GM12878 (cell line): ENCODE data around the gene GRM1. TPM values are rescaled to one million over a fixed set of nuclear protein-coding genes. Genes with fewer than 3 reads are reported as not detected.

Experiments used
- ATAC-seq: fragments of 200-7000 bp; cut with Tn5 transposase; 3 replicates; pipeline ENCODE4 v1.9.1; 2020; ENCODE audit warnings: mild to moderate bottlenecking, moderate library complexity
- BruUV-seq: library from RNA; stranded (reverse); fragments of 400-500 nt; replicated peaks from 2 replicates; lab custom pipeline; 2021; lab: Mats Ljungman, UMichigan
- CTCF ChIA-PET: fragments of 300-600 bp; sonication (Branson Sonifier 250); formaldehyde crosslinking; extraction: SDS; loops from one replicate; lab custom pipeline; 2021; ENCODE audit warnings: inconsistent platforms; lab: Yijun Ruan, JAX
- POLR2A ChIA-PET: fragments of 350-600 bp; formaldehyde crosslinking; extraction: SDS; loops from one replicate; lab custom pipeline; 2021; ENCODE audit warnings: inconsistent platforms; lab: Charles Lee
- RAD21 ChIA-PET: fragments of 300-600 bp; sonication (Branson Sonifier 250); formaldehyde crosslinking; loops from one replicate; lab custom pipeline; 2023; ENCODE audit warnings: antibody characterized with exemption; ENCODE audit not compliant: unreplicated experiment; lab: Charles Lee
- SMC1A ChIA-PET: fragments of 300-600 bp; sonication (Branson Sonifier 250); formaldehyde crosslinking; loops from one replicate; lab custom pipeline; 2023; ENCODE audit not compliant: unreplicated experiment, uncharacterized antibody; lab: Charles Lee
- DNase-seq: peaks from one replicate; pipeline ENCODE4 v3.0.0-alpha.2; 2011; ENCODE audit warnings: low read depth, low spot score
- FAIRE-seq: peaks from 3 replicates; lab custom pipeline; 2011; peaks lifted over from hg19 to GRCh38; lab: Jason Lieb, UNC
- H2AFZ ChIP-seq: 2 replicates; pipeline ENCODE4 v1.6.0; 2011; ENCODE audit warnings: low read depth, low read length, control low read depth; ENCODE audit not compliant: control insufficient read depth
- H3K27ac ChIP-seq: 2 replicates; pipeline ENCODE4 v1.5.1; 2011; ENCODE audit warnings: control low read depth; ENCODE audit not compliant: control insufficient read depth, insufficient read depth
- H3K27me3 ChIP-seq, 2 experiments: replicated peaks in 1 of 2; 2 replicates each; pipeline versions ENCODE4 v1.6.0 to v1.6.1; 2011; ENCODE audit warnings: low read length in 1 of 2; ENCODE audit not compliant: control insufficient read depth in 2 of 2, insufficient read depth in 2 of 2
- H3K36me3 ChIP-seq, 2 experiments: 2 replicates each; pipeline ENCODE4 v1.5.1; 2011; ENCODE audit warnings: low read length in 1 of 2; ENCODE audit not compliant: control insufficient read depth in 2 of 2, insufficient read depth in 2 of 2
- H3K4me1 ChIP-seq: 2 replicates; pipeline ENCODE4 v1.6.1; 2011; ENCODE audit warnings: mild to moderate bottlenecking, low read length, moderate library complexity, mixed read lengths; ENCODE audit not compliant: control insufficient read depth, insufficient read depth
- H3K4me2 ChIP-seq: 2 replicates; pipeline ENCODE4 v1.6.0; 2011; ENCODE audit warnings: control low read depth; ENCODE audit not compliant: control insufficient read depth, insufficient read depth
- H3K4me3 ChIP-seq: fragments of 200-600 bp; sonication (generic); 2 replicates; pipeline ENCODE4 v1.5.1; 2016
- H3K79me2 ChIP-seq: 2 replicates; pipeline ENCODE4 v1.6.0; 2011; ENCODE audit warnings: low read length; ENCODE audit not compliant: control insufficient read depth, insufficient read depth
- H3K9ac ChIP-seq: 2 replicates; pipeline ENCODE4 v1.8.0; 2011; ENCODE audit warnings: low read length, control low read depth, mixed read lengths; ENCODE audit not compliant: control insufficient read depth, insufficient read depth
- H3K9me3 ChIP-seq: replicated peaks from 3 replicates; pipeline ENCODE4 v1.5.1; 2011; ENCODE audit warnings: mild to moderate bottlenecking, low read length; ENCODE audit not compliant: control insufficient read depth, insufficient read depth
- H4K20me1 ChIP-seq: 2 replicates; pipeline ENCODE4 v1.6.0; 2011; ENCODE audit not compliant: control insufficient read depth, insufficient read depth
- ATF7 ChIP-seq: fragments of 450-650 bp; IDR thresholded peaks from 2 replicates; pipeline ENCODE4 v1.6.1; 2016; ENCODE audit warnings: low read depth, mild to moderate bottlenecking
- BACH1 ChIP-seq: fragments of 450-650 bp; IDR thresholded peaks from 2 replicates; pipeline ENCODE4 v1.6.1; 2017; ENCODE audit warnings: mild to moderate bottlenecking, borderline replicate concordance
- CHD4 ChIP-seq: fragments of 200-600 bp; sonication (generic); IDR thresholded peaks from 2 replicates; pipeline ENCODE4 v1.6.1; 2016; ENCODE audit warnings: mild to moderate bottlenecking
- CTCF ChIP-seq, 3 experiments: IDR thresholded peaks in 2 of 3; conservative IDR thresholded peaks in 1 of 3; 2 replicates each; pipeline ENCODE4 v1.5.1; 2011; ENCODE audit warnings: low read depth in 3 of 3, low read length in 3 of 3, mild to moderate bottlenecking in 3 of 3, control low read depth in 2 of 3, moderate library complexity in 2 of 3, inconsistent platforms in 1 of 3, mixed read lengths in 1 of 3; ENCODE audit not compliant: control insufficient read depth in 2 of 3, insufficient read depth in 1 of 3; ENCODE audit errors: extremely low read depth in 1 of 3
- E2F8 ChIP-seq: fragments of 450-650 bp; IDR thresholded peaks from 2 replicates; pipeline ENCODE4 v1.6.1; 2018; ENCODE audit warnings: mild to moderate bottlenecking, low read depth, moderate library complexity; ENCODE audit not compliant: partially characterized antibody
- ETV6 ChIP-seq, 2 experiments: fragments of 450-650 bp in 1 of 2; IDR thresholded peaks in 1 of 2; conservative IDR thresholded peaks in 1 of 2; 2 replicates each; pipeline ENCODE4 v1.6.1; 2014; ENCODE audit warnings: antibody characterized with exemption in 1 of 2, borderline replicate concordance in 1 of 2, low read depth in 1 of 2, mild to moderate bottlenecking in 1 of 2, moderate library complexity in 1 of 2
- EZH2 ChIP-seq: IDR thresholded peaks from 2 replicates; pipeline ENCODE4 v1.6.1; 2012; ENCODE audit warnings: low read depth, mild to moderate bottlenecking, control low read depth, inconsistent platforms, low read length, borderline replicate concordance; ENCODE audit not compliant: control insufficient read depth
- IKZF2 ChIP-seq, 2 experiments: fragments of 450-650 bp; IDR thresholded peaks; 2 replicates each; pipeline ENCODE4 v1.6.1; 2017; ENCODE audit warnings: mild to moderate bottlenecking in 2 of 2, moderate library complexity in 2 of 2
- MTA3 ChIP-seq: IDR thresholded peaks from 2 replicates; pipeline ENCODE4 v1.6.1; 2012; ENCODE audit warnings: low read length, inconsistent platforms, borderline replicate concordance
- PML ChIP-seq: IDR thresholded peaks from 2 replicates; pipeline ENCODE4 v1.6.1; 2012; ENCODE audit warnings: low read length, inconsistent platforms
- SMC3 ChIP-seq: IDR thresholded peaks from 2 replicates; pipeline ENCODE4 v1.6.1; 2011; ENCODE audit warnings: low read length, improper control_type of control experiment, borderline replicate concordance
- SRF ChIP-seq, 2 experiments: IDR thresholded peaks; 2 replicates each; pipeline ENCODE4 v1.6.1; 2011; ENCODE audit warnings: low read depth in 2 of 2, low read length in 2 of 2, mild to moderate bottlenecking in 1 of 2, moderate library complexity in 1 of 2
- STAT3 ChIP-seq: IDR thresholded peaks from 2 replicates; pipeline ENCODE4 v1.6.1; 2011; ENCODE audit warnings: low read depth, low read length, improper control_type of control experiment
- WGBS: methylation state at CpG from one replicate; pipeline ENCODE4 v1.1.6; 2016; ENCODE audit warnings: low lambda C conversion rate; ENCODE audit not compliant: insufficient replicate concordance, insufficient coverage; ENCODE audit errors: missing lambda C conversion rate; 5-methylcytosine and 5-hydroxymethylcytosine counted together
- in situ Hi-C: fragments of 300-500 bp; cut with MboI; formaldehyde crosslinking; loops from 9 replicates; pipeline ENCODE4 v1.14.3; 2018; ENCODE audit warnings: mixed read lengths
- intact Hi-C: fragments of 100-400 bp; cut with micrococcal nuclease; formaldehyde crosslinking; loops from one replicate; pipeline ENCODE4 v1.14.2; 2022; ENCODE audit not compliant: unreplicated experiment
- polyA plus RNA-seq, 11 experiments: library from polyadenylated mRNA; depleted of rRNA in 4 of 11; unstranded in 6 of 11; stranded (reverse) in 5 of 11; fragments of >200 nt; fragmentation: Nextera tagmentation in 4 of 11; fragmentation: Illumina TruSeq in 1 of 11; extraction: Ambion mirVana in 4 of 11; extraction: Trizol in 1 of 11; gene quantifications; 1 replicate in 1 of 11; 2 replicates in 10 of 11; pipeline versions ENCODE4 v1.2.1 to v1.2.3, GENCODE V29; 2011 to 2016; ENCODE audit warnings: inconsistent platforms in 2 of 11, missing spikeins in 2 of 11, low read depth in 1 of 11
- total RNA-seq, 4 experiments: library from RNA; depleted of rRNA in 3 of 4; stranded (reverse); fragments of >200 nt in 3 of 4; fragmentation: Illumina TruSeq in 1 of 4; extraction: Trizol in 1 of 4; gene quantifications; 2 replicates each; pipeline versions ENCODE4 v1.2.1 to v1.2.3, GENCODE V29; 2013 to 2021
- TF ChIP-seq, protein P1 (sequence below): fragments of 150-350 bp; IDR thresholded peaks from 2 replicates; pipeline ENCODE4 v1.6.1; 2014; ENCODE audit warnings: mild to moderate bottlenecking, low read depth, low read length
- TF ChIP-seq, protein P2 (sequence below): fragments of 450-650 bp; conservative IDR thresholded peaks from 2 replicates; pipeline ENCODE4 v1.6.1; 2017; ENCODE audit warnings: mild to moderate bottlenecking, moderate library complexity

Gene GRM1
- total and polyA plus RNA-seq, 10 of the 15 experiments (the other 5 are each of a cell fraction or from before 2014, with no cell fraction given), result 0.04 TPM; not detected in 9

GRCh38 chr6:146050168-146050567 is 21.3 kb downstream of the GRM1 start:
- no peak for ATAC-seq
- in situ Hi-C loops (no loop called here), intact Hi-C loops (loop anchor here (5.0 kb wide), 1 partner anchor 123 kb away; no protein-coding TSS in a partner anchor)
- FAIRE-seq, result no peak
- Histone ChIP-seq H3K9ac (no peak overlapping the region), H3K36me3 (no peaks in the 10 kb centered on the region), H3K4me1 (no peaks in the 10 kb centered on the region), H3K27me3 (no peaks in the 10 kb centered on the region; a peak in 1 of 4 replicates), H3K27ac (no peak overlapping the region), H3K4me3 (no peak overlapping the region), H4K20me1 (no peaks in the 10 kb centered on the region), H3K4me2 (no peak overlapping the region), H2AFZ (no peak overlapping the region), H3K9me3 (no peaks in the 10 kb centered on the region), H3K79me2 (no peaks in the 10 kb centered on the region)
- CTCF ChIA-PET, result interaction anchor here (0.6 to 1.7 kb wide), 2 partner anchors 13 to 143 kb away, joined by 3 read pairs; no protein-coding TSS in a partner anchor
- 0% methylated on average over 1 of the region's 1 CpG for WGBS
- POLR2A ChIA-PET, result no interaction called here
- no TSS peak for BruUV-seq
- RAD21 ChIA-PET, result no interaction called here
- DNase-seq, result no peak
- SMC1A ChIA-PET, result interaction anchor here (1.1 to 1.4 kb wide), 2 partner anchors 9 to 60 kb away, joined by 3 read pairs; no protein-coding TSS in a partner anchor
- TF ChIP-seq EZH2, result no peak
- TF ChIP-seq SRF (IDR thresholded peaks at IDR 0.05; ENCODE audit: low read depth in 2 of 2, low read length in 2 of 2), result no peak
- TF ChIP-seq CTCF (IDR thresholded peaks at IDR 0.05 in 2 of 3, conservative IDR thresholded peaks at IDR 0.05 in 1 of 3; ENCODE audit: control insufficient read depth in 2 of 3, extremely low read depth in 1 of 3, insufficient read depth in 1 of 3, low read depth in 3 of 3, low read length in 3 of 3), result no peak
- TF ChIP-seq BACH1, result no peak
- no peak for TF ChIP-seq STAT3
- no peak for TF ChIP-seq E2F8
- TF ChIP-seq, protein P1, sequence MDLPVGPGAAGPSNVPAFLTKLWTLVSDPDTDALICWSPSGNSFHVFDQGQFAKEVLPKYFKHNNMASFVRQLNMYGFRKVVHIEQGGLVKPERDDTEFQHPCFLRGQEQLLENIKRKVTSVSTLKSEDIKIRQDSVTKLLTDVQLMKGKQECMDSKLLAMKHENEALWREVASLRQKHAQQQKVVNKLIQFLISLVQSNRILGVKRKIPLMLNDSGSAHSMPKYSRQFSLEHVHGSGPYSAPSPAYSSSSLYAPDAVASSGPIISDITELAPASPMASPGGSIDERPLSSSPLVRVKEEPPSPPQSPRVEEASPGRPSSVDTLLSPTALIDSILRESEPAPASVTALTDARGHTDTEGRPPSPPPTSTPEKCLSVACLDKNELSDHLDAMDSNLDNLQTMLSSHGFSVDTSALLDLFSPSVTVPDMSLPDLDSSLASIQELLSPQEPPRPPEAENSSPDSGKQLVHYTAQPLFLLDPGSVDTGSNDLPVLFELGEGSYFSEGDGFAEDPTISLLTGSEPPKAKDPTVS, result no peak
- TF ChIP-seq ATF7, result no peak
- no peak for TF ChIP-seq IKZF2 (IDR thresholded peaks at IDR 0.05)
- TF ChIP-seq, protein P2, sequence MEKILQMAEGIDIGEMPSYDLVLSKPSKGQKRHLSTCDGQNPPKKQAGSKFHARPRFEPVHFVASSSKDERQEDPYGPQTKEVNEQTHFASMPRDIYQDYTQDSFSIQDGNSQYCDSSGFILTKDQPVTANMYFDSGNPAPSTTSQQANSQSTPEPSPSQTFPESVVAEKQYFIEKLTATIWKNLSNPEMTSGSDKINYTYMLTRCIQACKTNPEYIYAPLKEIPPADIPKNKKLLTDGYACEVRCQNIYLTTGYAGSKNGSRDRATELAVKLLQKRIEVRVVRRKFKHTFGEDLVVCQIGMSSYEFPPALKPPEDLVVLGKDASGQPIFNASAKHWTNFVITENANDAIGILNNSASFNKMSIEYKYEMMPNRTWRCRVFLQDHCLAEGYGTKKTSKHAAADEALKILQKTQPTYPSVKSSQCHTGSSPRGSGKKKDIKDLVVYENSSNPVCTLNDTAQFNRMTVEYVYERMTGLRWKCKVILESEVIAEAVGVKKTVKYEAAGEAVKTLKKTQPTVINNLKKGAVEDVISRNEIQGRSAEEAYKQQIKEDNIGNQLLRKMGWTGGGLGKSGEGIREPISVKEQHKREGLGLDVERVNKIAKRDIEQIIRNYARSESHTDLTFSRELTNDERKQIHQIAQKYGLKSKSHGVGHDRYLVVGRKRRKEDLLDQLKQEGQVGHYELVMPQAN, result no peak
- TF ChIP-seq ETV6 (conservative IDR thresholded peaks at IDR 0.05 in 1 of 2, IDR thresholded peaks at IDR 0.05 in 1 of 2; ENCODE audit: borderline replicate concordance in 1 of 2, low read depth in 1 of 2), result no peak
- no peak for TF ChIP-seq CHD4
- no peak for TF ChIP-seq PML
- TF ChIP-seq MTA3, result no peak
- no peak for TF ChIP-seq SMC3
